ENCODE results near the gene PLB1.
A peak's percentile ranks its signal among the peaks of the same experiment; 100 is the strongest.

PLB1 gene

DNA sequence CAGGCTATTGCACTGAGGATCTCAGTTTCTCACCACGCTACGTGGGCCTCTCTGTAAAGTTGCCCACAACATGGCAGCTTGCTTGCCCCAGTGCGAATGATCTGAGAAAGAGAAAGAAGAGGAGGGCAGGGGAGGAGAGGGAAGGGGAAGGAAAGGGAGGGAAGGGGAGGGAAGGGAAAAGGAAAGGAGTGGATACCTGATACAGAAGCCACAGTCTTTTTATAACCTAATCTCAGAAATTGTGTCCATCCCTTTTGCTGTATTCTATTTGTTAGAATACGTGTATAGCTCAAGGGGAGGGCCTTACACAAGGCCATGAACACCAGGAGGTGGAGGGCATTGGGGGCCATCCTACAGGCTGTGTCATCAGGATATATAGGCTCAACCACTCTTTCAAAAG is 177.5 kb downstream of the PLB1 start:
- DNase-seq: no peak

DNA sequence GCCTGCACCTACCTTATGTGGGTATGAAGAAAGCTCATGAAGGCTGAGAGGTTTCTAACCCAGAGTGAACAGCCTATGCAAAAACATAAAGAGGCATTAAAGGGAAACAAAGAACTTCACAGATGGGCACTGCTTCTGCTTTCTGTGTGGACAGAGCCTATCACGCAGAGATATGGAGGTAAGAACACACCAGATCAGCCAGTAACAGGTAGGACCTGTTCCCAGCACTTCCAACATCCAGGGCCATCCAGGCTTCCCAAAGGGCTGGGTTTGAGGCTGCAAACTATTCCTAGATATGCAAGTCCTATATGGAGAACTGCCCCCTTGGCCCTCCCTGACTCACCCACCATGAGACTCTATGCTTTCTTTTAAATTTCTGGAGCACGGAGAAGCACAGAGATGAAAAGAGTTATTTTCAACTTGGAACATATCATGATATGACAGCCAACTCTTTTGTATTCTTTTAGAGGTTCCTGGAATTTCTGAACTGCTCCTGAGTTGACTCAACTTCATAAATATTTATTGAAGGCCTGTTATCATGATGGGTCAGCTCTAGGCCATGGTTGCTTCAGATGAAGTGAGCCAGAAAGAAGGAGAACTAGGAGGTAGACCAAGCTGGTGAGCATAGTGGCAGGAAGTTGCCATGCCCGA is 178.3 kb downstream of the PLB1 start:
- peak; percentile 19 for DNase-seq

DNA sequence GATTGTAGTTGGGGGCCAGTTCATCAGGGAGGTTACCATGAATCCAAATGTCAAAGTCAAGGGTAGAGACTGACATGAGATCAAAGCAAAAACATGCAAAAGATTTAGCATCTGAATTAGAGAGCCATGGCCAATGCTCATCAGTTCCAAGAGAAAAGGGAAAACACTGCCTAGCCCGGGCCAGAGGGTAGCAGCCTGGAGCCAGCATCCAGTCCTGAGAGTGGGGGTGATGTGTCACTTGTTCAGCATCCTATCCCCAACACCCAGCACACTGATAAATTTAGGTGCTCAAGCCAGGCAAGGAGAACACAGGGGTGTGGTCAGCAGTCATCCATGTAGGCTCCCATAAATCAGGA is 178.8 kb downstream of the PLB1 start:
- no peak for DNase-seq

DNA sequence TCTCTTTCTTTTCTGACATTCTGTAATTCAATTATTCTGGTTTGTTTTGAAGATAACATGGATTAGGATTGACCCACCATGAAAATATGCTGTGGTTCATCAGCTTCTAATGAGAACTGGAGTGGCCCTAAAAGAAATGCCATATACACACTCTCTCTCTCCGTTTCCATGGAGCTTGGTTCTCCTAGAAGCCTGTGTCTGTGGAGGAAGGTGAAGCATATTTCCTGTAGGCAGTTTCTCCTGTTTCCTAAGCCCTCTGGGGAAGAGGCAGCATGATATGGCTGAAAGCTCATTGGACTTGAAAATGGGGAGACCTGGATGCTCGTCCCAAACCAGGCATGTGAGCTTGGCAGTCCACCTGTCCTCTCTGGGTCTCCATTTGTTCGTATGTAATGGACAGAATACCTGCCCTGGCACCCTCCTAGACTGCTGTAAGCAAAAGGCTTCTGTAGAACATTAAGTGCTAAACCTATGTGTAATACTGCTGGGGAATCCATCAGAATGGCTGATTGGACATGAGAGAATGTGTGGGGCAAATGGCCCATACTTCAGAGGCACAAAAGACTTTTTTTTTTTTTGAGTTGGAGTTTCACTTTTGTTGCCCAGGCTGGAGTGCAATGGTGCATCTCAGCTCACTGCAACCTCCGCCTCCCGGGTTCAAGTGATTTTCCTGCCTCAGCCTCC is 180.4 kb downstream of the PLB1 start:
- DNase-seq: no peak

DNA sequence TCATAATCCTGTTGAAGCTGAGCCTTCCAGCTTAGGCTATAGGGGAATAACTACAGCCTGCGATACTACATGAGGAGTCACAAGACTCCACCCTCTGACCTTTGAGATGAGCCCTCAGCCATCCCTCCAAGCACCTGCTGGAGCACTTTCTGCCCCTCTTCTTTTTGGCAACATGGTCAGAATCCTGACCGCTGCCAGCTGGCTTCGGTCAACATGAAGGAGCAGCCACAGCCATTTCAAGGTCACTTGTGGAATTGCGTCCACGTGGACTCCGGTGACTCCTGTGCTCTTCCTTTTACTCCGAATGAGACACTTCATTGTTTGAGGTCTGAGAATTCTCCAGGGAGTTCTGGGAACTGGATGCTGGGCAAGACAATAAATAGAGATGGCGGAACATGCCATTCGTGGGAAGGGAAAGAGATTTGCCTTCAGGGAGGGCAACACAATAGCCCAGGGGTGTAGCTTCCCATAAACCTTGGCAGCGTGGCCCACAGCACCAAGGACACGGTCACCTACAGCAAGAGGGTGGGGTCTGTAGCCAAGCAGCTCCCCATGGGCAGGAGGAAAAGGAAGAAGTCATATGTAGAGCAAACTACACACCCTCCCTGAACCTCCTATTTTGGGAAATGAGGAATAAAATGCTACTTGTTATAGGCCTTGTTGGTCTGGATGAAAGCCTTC is 182.5 kb downstream of the PLB1 start:
- no peak for DNase-seq

DNA sequence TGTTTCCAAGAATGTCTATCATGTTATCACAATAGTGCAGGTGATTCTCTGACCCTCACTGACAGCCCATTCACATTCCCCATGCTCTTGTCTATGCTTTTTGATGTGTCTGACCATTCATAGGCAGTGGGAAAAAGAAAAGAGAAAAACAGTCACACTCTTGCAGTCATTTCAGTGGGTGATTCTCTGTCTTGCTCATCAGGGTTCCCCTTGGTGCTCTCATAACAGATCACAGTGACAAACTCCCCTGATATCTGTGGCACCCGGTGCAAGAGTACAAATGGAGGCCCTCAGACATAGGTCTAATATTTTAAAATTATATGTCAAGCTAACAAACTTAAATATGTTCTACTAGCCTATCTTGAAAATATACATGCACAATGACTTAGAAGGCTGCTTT is 183.1 kb downstream of the PLB1 start:
- no peak for DNase-seq

DNA sequence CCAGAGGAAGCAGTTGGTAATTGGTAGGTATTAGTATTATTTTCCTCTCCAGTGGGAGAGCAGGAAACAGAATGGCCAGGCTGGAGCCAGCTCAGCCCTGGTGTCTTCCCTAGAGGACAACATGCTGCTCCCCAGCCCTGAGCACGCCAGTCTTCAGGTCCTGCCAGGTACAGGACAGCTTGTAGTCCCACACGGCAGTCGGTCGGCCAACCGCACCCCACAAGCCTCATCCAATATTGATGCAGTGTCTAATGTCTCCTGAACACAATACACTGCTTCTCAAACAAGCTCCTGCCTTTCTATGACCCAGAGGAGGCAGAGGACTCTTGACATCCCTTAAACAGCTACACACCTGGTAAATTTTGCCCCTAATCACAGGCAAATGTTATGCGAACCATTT is 184.8 kb downstream of the PLB1 start:
- no peak for DNase-seq

DNA sequence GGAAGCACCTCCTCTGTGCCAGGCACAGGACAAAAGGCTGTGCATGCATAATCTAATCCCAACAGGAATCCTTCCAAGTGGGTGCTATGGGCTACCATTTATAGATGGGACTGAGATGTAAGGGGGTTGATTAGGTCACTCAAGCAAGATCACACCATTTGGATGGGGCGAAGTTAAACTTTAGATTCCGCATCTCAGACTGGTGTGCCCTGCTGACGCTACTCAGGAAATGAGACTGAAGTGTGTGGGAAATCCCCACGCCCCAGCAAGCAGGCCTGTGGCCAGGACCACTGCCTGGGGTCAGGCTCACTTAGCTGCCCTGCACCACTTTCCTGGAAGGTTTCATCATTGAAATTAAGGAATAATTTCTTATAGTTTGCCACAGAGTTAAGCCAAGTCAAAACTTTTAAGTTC is 185.3 kb downstream of the PLB1 start:
- peak; percentile 35 for DNase-seq

DNA sequence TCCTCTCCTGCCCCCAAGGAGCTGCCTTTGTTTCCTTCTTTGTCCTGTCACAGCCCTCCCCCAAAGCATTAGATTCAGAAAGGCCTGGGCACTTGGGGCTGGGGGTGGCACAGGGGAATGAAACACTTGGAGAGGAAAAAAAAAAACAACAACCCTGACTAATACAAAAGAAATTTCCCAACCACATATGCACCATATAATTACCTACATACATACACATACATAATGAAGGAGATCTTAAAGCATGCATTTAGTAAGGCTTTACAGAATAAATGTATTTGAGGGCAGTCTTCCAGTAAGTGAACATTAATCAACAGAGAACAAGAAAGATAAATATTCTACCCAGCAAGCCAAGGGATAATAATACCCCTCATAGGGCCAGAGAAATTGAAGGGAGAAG is 185.7 kb downstream of the PLB1 start:
- DNase-seq: no peak

DNA sequence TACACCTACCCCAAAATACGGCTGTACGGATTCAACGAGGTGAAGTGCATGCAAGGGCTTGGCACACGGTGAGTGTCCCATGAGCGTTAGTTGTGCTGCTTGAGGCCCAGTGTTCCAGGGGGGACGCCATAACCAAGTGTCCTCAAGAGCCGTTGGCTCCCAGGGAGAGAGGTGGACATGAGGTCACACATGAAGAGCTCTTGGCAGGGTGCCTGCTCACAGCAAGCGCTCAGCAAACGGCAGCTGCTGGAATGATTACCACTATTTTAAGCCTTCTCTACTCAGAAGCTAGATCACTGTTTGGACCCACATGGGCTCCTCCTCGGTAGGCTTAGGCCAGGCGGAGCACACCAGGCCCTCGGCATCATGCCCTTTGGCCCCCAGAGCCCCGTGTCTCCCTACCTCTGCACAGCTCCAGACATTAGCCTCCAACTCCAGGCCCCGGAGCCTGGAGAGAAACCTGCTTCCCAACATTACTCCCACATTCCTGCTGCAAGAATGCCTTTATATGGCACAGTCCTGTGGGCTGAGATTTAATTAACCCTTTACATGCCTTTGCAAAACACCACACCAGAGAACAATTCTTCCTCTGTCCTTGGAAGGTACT is 187.3 kb downstream of the PLB1 start:
- DNase-seq: peak; percentile 76

DNA sequence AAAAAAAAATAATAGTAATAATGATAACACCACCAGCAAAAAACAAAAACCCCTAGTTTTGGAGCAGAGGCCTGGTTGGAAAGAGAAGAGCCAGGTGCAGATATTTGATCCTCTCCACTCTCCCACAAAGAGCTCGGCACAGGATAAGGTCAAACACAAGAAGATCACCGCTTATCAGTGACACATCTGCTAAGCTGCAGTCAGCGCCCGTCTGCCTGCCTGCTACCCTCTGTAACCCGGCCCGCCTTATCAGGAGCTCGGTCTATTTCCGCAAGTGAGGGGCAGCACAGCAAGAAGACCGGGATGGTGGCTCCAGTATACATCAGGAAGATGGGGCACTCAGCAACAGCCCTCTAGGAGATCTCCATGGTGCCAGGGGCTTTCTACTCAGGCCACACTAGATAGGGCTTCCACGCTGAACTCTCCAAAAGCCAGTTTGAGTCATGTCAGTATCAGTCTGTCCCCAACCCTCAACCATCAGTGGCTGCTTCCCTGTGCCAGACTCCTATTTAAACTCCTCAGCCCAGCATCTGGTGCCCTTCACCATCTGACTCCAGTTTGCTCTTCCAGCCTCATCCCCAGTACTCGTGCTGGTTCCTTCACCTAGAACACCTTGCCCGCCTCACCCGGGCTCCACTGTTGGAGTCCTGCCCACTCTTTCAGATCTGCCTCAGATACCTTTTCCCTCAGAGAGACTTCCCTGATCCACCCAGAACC is 188.4 kb downstream of the PLB1 start:
- no peak for DNase-seq

DNA sequence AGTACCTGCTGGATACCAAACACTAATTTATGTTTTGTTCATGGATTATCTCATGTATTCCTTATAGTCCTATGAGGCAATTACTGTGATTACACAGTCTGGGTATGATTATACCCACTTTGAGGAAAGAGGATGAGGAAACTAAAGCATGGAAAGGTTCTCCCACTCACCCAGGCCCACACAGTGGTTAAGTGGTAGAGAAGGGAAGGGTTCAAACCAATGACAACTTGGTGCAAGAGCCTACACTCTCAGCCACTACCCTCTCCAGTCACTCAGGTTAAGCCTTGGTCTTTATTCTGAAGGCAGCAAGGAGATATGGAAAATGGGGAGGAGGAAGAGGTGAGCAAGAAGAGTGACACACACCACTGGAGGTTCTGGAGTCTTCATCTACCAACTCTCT is 191.3 kb downstream of the PLB1 start:
- DNase-seq: no peak

DNA sequence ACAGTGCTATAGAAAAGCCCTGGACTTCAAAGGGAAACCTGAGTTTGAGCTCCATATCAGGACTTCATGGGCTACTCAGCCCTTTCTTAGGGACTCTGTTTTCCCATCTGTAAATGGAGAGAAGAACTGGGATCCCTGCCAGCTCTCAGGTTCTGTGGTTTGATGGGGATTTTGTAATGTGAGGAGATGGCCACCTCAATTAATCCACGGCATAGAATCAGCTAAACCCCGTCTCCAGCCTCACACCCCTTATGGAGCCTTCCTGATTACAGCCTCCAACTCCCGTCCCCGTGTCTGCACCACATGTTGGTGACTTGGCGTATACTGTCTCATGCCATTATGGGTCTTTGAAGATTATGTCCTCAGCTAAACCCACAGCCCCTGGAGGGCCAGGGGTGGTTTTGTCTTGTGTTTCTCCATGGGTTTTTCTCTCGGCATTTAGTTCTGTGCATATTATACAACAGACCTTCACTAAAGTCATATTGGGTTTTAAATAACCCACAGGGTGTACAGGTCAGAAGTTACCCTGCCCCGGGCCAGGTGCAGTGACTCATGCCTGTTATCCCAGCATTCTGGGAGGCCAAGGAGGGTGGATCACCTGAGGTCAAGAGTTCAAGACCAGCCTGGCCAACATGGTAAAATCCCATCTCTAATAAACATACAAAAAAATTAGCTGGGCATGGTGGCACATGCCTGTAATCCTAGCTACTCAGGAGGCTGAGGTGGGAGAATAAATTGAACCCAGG is 192.0 kb downstream of the PLB1 start:
- DNase-seq: no peak

DNA sequence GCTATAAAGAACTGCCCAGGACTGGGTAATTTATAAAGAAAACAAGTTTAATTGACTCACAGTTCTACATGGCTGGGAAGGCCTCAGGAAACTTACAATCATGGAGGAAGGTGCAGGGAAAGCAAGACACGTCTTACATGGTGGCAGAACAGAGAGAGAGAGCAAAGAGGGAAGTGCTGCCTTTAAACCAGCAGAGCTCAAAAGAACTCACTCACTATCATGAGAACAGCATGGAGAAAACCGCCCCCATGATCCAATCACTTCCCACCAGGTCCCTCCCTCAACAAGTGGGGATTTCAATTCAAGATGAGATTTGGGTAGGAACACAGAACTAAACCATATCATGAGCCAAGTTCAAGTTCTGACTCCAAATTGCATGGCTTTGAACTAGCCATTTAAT is 193.0 kb downstream of the PLB1 start:
- DNase-seq: no peak

DNA sequence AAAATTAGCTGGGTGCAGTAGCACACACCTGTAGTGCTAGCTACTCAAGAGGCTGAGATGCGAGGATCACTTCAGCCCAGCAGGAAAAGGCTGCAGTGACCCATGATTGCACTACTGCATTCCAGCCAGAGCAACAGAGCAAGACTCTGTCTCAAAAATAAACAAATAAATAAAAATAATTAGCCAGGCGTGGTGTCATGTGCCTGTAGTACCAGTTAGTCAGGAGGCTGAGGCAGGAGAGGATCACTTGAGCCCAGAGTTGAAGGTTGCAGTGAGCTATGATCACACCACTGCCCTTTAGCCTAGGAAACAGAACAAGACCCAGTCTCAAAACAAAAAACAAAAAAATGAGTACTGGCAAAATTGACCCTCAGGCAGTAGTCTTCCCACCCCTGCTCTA is 193.9 kb downstream of the PLB1 start:
- no peak for DNase-seq

DNA sequence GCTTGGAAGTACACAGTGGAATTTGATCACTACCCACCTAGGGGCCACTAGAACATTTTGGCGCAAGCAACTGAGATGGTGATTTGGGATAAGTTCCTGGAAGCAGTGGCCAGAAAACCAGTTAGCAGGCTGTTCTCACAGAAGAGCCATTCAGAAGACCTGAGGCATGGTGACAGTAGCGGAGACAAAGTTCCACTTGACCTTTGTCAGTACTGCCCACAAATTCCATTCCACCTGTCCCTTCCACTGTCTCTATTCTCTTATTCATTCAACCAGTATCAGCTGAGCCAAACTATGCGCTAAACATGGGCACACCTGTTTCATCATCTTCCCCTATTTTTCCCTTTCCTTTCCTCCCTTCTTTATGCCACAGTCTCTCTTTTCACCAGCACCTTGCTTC is 196.6 kb downstream of the PLB1 start:
- DNase-seq: no peak

DNA sequence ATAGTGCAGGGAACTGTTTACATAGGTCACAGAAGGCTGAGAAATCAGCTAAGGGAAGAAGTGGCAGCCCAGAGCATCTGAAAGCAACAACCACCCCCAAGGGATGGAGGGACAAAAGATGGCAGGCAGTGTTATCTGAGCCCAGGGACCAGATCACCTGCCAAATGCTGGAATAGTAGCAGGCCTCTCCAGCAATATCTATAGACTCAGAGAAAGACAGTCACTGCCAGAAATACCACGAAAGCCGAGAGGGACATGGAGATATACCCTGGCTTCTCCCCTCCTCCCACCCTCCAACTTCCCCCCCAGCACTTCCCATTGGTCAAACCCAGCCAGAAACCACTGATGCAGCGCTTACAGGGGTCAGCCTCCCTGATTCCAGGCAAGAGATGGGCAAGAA is 197.4 kb downstream of the PLB1 start:
- DNase-seq: no peak

Data from HCEC 1CT (cell line).